HepG2 (cell line): ENCODE results near the gene SURF6. TPM values are rescaled to one million over a fixed set of nuclear protein-coding genes. Genes with fewer than 3 reads are reported as not detected.

Experiments
- ATAC-seq: fragments of 200-7000 bp; cut with Tn5 transposase; 3 replicates; pipeline ENCODE4 v1.9.1; 2020; ENCODE audit warnings: mild to moderate bottlenecking, moderate library complexity
- BruUV-seq: library from RNA; stranded (reverse); fragments of 400-500 nt; replicated peaks from 2 replicates; lab custom pipeline; 2021; lab: Mats Ljungman, UMichigan
- CTCF ChIA-PET: fragments of 300-600 bp; formaldehyde crosslinking; extraction: SDS; loops from one replicate; lab custom pipeline; 2021; ENCODE audit warnings: low total read pairs, inconsistent platforms, low intra/inter-chr PET ratio; lab: Yijun Ruan, JAX
- POLR2A ChIA-PET: fragments of 350-600 bp; sonication (Branson Sonifier 250); formaldehyde crosslinking; loops from one replicate; lab custom pipeline; 2020; ENCODE audit warnings: antibody characterized with exemption, inconsistent platforms; lab: Yijun Ruan, JAX
- DNase-seq: peaks from one replicate; pipeline ENCODE4 v3.0.0-alpha.2; 2015; ENCODE audit warnings: low spot score
- FAIRE-seq: peaks from 3 replicates; lab custom pipeline; 2011; peaks lifted over from hg19 to GRCh38; lab: Jason Lieb, UNC
- H2AFZ ChIP-seq: one replicate; pipeline ENCODE4 v1.6.1; 2011; ENCODE audit warnings: low read length, inconsistent platforms
- H3K27ac ChIP-seq: fragments of 300-600 bp; 3 replicates; pipeline ENCODE4 v1.8.0; 2011; ENCODE audit warnings: mixed run types, mild to moderate bottlenecking, mixed read lengths, low read length, inconsistent platforms; ENCODE audit not compliant: insufficient read depth; ENCODE audit errors: extremely low read length
- H3K27me3 ChIP-seq, 2 experiments: fragments of 200-600 bp in 1 of 2; 2 replicates in 1 of 2; 3 replicates in 1 of 2; pipeline versions ENCODE4 v1.6.0 to v1.8.0; 2011; ENCODE audit warnings: low read length in 2 of 2, mild to moderate bottlenecking in 2 of 2, moderate library complexity in 2 of 2, inconsistent platforms in 1 of 2; ENCODE audit not compliant: insufficient read depth in 2 of 2, control insufficient read depth in 1 of 2
- H3K36me3 ChIP-seq, 2 experiments: fragments of 200-600 bp in 1 of 2; replicated peaks in 1 of 2; 2 replicates in 1 of 2; 3 replicates in 1 of 2; pipeline versions ENCODE4 v1.5.1 to v1.8.0; 2011; ENCODE audit warnings: low read length in 2 of 2, inconsistent platforms in 1 of 2; ENCODE audit not compliant: insufficient read depth in 2 of 2, control insufficient read depth in 1 of 2
- H3K4me1 ChIP-seq: 2 replicates; pipeline ENCODE4 v1.5.1; 2012; ENCODE audit warnings: low read length, inconsistent platforms; ENCODE audit not compliant: insufficient read depth
- H3K4me2 ChIP-seq: 2 replicates; pipeline ENCODE4 v1.6.0; 2011; ENCODE audit warnings: low read depth, low read length, inconsistent platforms
- H3K4me3 ChIP-seq, 3 experiments: fragments of 200-600 bp in 1 of 3; sonication (generic), shearing (Covaris generic) in 1 of 3; replicated peaks in 1 of 3; 2 replicates each; pipeline ENCODE4 v1.5.1; 2011 to 2016; ENCODE audit warnings: low read length in 3 of 3, inconsistent platforms in 2 of 3, low read depth in 2 of 3, mild to moderate bottlenecking in 2 of 3, control low read depth in 1 of 3, mixed read lengths in 1 of 3; ENCODE audit not compliant: insufficient read depth in 1 of 3
- H3K79me2 ChIP-seq: one replicate; pipeline ENCODE4 v1.6.1; 2011; ENCODE audit warnings: low read length, inconsistent platforms; ENCODE audit not compliant: insufficient read depth
- H3K9ac ChIP-seq: 2 replicates; pipeline ENCODE4 v1.6.0; 2011; ENCODE audit warnings: mild to moderate bottlenecking, low read depth, low read length, inconsistent platforms; ENCODE audit not compliant: insufficient read depth
- H3K9me3 ChIP-seq: 2 replicates; pipeline ENCODE4 v1.5.1; 2012; ENCODE audit warnings: mild to moderate bottlenecking, low read length
- H4K20me1 ChIP-seq: 2 replicates; pipeline ENCODE4 v1.6.0; 2011; ENCODE audit warnings: inconsistent platforms, mild to moderate bottlenecking, low read length, moderate library complexity; ENCODE audit not compliant: insufficient read depth
- AKAP8 ChIP-seq: sonication (generic); formaldehyde crosslinking; IDR thresholded peaks from 2 replicates; pipeline ENCODE4 v1.5.1; 2020; ENCODE audit warnings: mild to moderate bottlenecking, missing genetic modification reagents
- HOXA3 ChIP-seq: sonication (generic); formaldehyde crosslinking; IDR thresholded peaks from 2 replicates; pipeline ENCODE4 v1.5.0; 2020; ENCODE audit warnings: missing genetic modification reagents
- KLF12 ChIP-seq: sonication (generic); formaldehyde crosslinking; IDR thresholded peaks from 2 replicates; pipeline ENCODE4 v1.4.0; 2020; ENCODE audit warnings: missing genetic modification reagents, borderline replicate concordance
- MXD4 ChIP-seq: IDR thresholded peaks from 2 replicates; pipeline ENCODE4 v1.6.1; 2016; ENCODE audit warnings: mild to moderate bottlenecking, missing biosample characterization, missing genetic modification reagents
- PHF8 ChIP-seq: sonication (generic); formaldehyde crosslinking; IDR thresholded peaks from 2 replicates; pipeline ENCODE4 v1.5.0; 2020; ENCODE audit warnings: missing genetic modification reagents
- POGZ ChIP-seq: sonication (generic); formaldehyde crosslinking; IDR thresholded peaks from 2 replicates; pipeline ENCODE4 v1.4.0; 2020; ENCODE audit warnings: mild to moderate bottlenecking, missing genetic modification reagents
- RAD21 ChIP-seq: fragments of 450-650 bp; formaldehyde crosslinking; IDR thresholded peaks from 2 replicates; pipeline ENCODE4 v1.5.0; 2020; ENCODE audit warnings: mild to moderate bottlenecking
- RBM22 ChIP-seq: fragments of 200-400 bp; formaldehyde crosslinking; optimal IDR thresholded peaks from 2 replicates; pipeline ENCODE3; 2017; ENCODE audit warnings: mild to moderate bottlenecking, low read length, moderate library complexity
- TEAD3 ChIP-seq: optimal IDR thresholded peaks from 2 replicates; pipeline ENCODE3; 2016; ENCODE audit warnings: borderline replicate concordance
- ZNF263 ChIP-seq: sonication (generic); formaldehyde crosslinking; IDR thresholded peaks from 2 replicates; pipeline ENCODE4 v1.4.0; 2020; ENCODE audit warnings: missing genetic modification reagents
- WGBS: methylation state at CpG from one replicate; pipeline ENCODE4 v1.1.6; 2017; ENCODE audit warnings: low lambda C conversion rate; 5-methylcytosine and 5-hydroxymethylcytosine counted together
- in situ Hi-C: cut with HindIII; loops from 2 replicates; pipeline ENCODE4 v1.10.0; 2017; ENCODE audit warnings: low pct_unique_long_range_greater_than_20kb; ENCODE audit not compliant: extremely low pct_ligation_motif_present
- intact Hi-C: fragments of 100-400 bp; cut with micrococcal nuclease; formaldehyde crosslinking; loops from one replicate; pipeline ENCODE4 v1.10.0; 2022; ENCODE audit not compliant: unreplicated experiment
- polyA plus RNA-seq, 8 experiments: library from polyadenylated mRNA; depleted of rRNA in 3 of 8; stranded (reverse) in 7 of 8; unstranded in 1 of 8; fragments of >200 nt; fragmentation: Illumina TruSeq in 4 of 8; extraction: Trizol in 4 of 8; gene quantifications; 2 replicates each; pipeline versions ENCODE4 v1.2.1 to v1.2.3, GENCODE V29; 2011 to 2016; ENCODE audit warnings: low read depth in 4 of 8, missing spikeins in 1 of 8, mixed read lengths in 1 of 8; ENCODE audit not compliant: insufficient read depth in 1 of 8
- total RNA-seq, 5 experiments: library from RNA; depleted of rRNA; stranded (reverse); fragments of >200 nt; fragmentation: Illumina TruSeq; extraction: Trizol; gene quantifications; 2 replicates each; pipeline ENCODE4 v1.2.3, GENCODE V29; 2016; ENCODE audit warnings: low read depth in 1 of 5
- TF ChIP-seq, protein P1 (sequence below): sonication (generic); formaldehyde crosslinking; IDR thresholded peaks from 2 replicates; pipeline ENCODE4 v1.9.0; 2021; ENCODE audit warnings: missing genetic modification reagents, mild to moderate bottlenecking, borderline replicate concordance
- TF ChIP-seq, protein P2 (sequence below), 2 experiments: fragments of 450-650 bp in 1 of 2; sonication (generic) in 1 of 2; formaldehyde crosslinking; IDR thresholded peaks; 2 replicates each; pipeline versions ENCODE4 v1.5.0 to v1.8.0; 2020 to 2022; ENCODE audit warnings: mild to moderate bottlenecking in 1 of 2, missing genetic modification reagents in 1 of 2
- TF ChIP-seq, protein P3 (sequence below): sonication (generic); formaldehyde crosslinking; IDR thresholded peaks from 2 replicates; pipeline ENCODE4 v1.5.0; 2020; ENCODE audit warnings: mild to moderate bottlenecking, missing genetic modification reagents, borderline replicate concordance
- TF ChIP-seq, protein P4 (sequence below): sonication (generic); formaldehyde crosslinking; IDR thresholded peaks from 2 replicates; pipeline ENCODE4 v1.9.0; 2022; ENCODE audit warnings: missing genetic modification reagents, mild to moderate bottlenecking, borderline replicate concordance

The SURF6 gene
- total and polyA plus RNA-seq, 2 of the 13 experiments (the other 11 are each of a cell fraction or from before 2014, with no cell fraction given), result 5.9 to 14.7 TPM

DNA sequence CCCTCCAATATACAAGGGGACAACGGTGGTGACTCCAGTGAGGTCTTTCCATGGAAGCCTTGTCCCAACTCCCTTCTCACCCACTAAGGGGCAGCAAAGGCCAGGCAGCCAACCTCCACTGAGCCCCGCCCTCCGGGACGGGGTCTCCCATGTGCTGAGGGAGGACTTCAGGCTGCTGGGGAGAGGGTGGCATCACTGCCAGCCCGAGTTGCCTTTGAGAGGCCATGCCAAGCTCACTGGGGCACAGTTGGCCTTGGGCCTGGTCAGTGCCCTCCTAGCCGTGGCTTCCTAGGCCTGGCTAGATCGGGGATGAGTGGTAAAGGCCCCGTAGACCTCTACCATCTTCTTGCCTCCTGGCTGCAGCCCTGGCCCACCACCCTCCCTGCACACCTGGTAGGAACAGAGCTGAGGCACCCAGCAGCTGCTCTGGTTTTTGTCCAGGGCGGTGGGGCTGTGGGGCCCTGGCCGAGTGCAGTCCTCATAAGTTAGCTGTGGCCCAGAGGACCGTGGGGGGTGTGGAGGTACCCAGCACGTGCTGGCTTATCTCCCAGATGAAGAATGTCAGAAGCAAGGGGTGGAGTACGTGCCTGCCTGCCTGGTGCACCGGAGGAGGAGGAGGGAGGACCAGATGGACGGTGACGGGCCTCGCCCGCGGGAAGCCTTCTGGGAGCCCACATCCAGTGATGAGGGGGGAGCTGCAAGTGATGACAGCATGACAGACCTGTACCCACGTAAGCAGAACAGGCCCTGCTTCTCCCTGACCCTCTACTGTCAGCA is 23.6 kb upstream of the SURF6 start:
- 95% methylated on average over 11 of the region's 20 CpGs for WGBS
- H3K9me3 ChIP-seq, result no peaks in the 10 kb centered on the region
- ATAC-seq (peak; percentile 40), FAIRE-seq (no peak), DNase-seq (peak; percentile 49)
- H3K79me2 ChIP-seq, result peaks cover 15% of the 10 kb centered on the region
- H4K20me1 ChIP-seq, result peaks cover 34% of the 10 kb centered on the region; the same call in 1 of the 2 replicates
- no peak overlapping the region for H3K4me3 ChIP-seq
- H2AFZ ChIP-seq, result no peak overlapping the region
- BruUV-seq, result no TSS peak
- H3K27me3 ChIP-seq, result no peaks in the 10 kb centered on the region; a peak in 1 of 5 replicates
- in situ Hi-C loops, result loop anchor here (5.0 kb wide), 2 partner anchors 48 to 128 kb away; no protein-coding TSS in a partner anchor
- no peak overlapping the region for H3K4me2 ChIP-seq
- H3K36me3 ChIP-seq, result peaks cover 15 to 57% of the 10 kb centered on the region in 2 experiments; a peak in 4 of 5 replicates
- peaks cover 60% of the 10 kb centered on the region for H3K4me1 ChIP-seq
- H3K27ac ChIP-seq, result peak overlapping the region; percentile 50
- intact Hi-C loops, result loop anchor here (1.0 to 5.0 kb wide), 3 partner anchors 38 to 128 kb away; no protein-coding TSS in a partner anchor
- CTCF ChIA-PET, result interaction anchor here (1.1 to 1.9 kb wide), 4 partner anchors 44 to 126 kb away, joined by 3 to 6 read pairs (median 4); partner anchors contain the start of gene ADAMTS13
- no peak overlapping the region for H3K9ac ChIP-seq
- POLR2A ChIA-PET, result interaction anchor here (0.9 to 2.2 kb wide), 5 partner anchors 11 to 13 kb away, joined by 3 to 6 read pairs (median 4); partner anchors contain the start of genes MED22 and RPL7A
- 0 out of 2 replicates have a peak, but pooled peaks have one; percentile 15 for TF ChIP-seq HOXA3 (CRISPR knock-in tag)
- 0 out of 2 replicates have a peak, but pooled peaks have one; percentile 17 for TF ChIP-seq MXD4 (CRISPR knock-in tag)
- TF ChIP-seq RBM22, result peak; percentile 51
- peak; percentile 73; the same call in 1 of the 2 replicates for TF ChIP-seq AKAP8 (CRISPR knock-in tag)
- peak; percentile 73; the same call in 1 of the 2 replicates for TF ChIP-seq ZNF263
- TF ChIP-seq PHF8 (CRISPR knock-in tag), result peak; percentile 7; the same call in 1 of the 2 replicates
- TF ChIP-seq, protein P1, sequence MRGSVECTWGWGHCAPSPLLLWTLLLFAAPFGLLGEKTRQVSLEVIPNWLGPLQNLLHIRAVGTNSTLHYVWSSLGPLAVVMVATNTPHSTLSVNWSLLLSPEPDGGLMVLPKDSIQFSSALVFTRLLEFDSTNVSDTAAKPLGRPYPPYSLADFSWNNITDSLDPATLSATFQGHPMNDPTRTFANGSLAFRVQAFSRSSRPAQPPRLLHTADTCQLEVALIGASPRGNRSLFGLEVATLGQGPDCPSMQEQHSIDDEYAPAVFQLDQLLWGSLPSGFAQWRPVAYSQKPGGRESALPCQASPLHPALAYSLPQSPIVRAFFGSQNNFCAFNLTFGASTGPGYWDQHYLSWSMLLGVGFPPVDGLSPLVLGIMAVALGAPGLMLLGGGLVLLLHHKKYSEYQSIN (CRISPR knock-in tag), result no peak
- TF ChIP-seq, protein P2, sequence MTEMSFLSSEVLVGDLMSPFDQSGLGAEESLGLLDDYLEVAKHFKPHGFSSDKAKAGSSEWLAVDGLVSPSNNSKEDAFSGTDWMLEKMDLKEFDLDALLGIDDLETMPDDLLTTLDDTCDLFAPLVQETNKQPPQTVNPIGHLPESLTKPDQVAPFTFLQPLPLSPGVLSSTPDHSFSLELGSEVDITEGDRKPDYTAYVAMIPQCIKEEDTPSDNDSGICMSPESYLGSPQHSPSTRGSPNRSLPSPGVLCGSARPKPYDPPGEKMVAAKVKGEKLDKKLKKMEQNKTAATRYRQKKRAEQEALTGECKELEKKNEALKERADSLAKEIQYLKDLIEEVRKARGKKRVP (CRISPR knock-in tag; IDR thresholded peaks at IDR 0.05), result no peak
- TF ChIP-seq, protein P3, sequence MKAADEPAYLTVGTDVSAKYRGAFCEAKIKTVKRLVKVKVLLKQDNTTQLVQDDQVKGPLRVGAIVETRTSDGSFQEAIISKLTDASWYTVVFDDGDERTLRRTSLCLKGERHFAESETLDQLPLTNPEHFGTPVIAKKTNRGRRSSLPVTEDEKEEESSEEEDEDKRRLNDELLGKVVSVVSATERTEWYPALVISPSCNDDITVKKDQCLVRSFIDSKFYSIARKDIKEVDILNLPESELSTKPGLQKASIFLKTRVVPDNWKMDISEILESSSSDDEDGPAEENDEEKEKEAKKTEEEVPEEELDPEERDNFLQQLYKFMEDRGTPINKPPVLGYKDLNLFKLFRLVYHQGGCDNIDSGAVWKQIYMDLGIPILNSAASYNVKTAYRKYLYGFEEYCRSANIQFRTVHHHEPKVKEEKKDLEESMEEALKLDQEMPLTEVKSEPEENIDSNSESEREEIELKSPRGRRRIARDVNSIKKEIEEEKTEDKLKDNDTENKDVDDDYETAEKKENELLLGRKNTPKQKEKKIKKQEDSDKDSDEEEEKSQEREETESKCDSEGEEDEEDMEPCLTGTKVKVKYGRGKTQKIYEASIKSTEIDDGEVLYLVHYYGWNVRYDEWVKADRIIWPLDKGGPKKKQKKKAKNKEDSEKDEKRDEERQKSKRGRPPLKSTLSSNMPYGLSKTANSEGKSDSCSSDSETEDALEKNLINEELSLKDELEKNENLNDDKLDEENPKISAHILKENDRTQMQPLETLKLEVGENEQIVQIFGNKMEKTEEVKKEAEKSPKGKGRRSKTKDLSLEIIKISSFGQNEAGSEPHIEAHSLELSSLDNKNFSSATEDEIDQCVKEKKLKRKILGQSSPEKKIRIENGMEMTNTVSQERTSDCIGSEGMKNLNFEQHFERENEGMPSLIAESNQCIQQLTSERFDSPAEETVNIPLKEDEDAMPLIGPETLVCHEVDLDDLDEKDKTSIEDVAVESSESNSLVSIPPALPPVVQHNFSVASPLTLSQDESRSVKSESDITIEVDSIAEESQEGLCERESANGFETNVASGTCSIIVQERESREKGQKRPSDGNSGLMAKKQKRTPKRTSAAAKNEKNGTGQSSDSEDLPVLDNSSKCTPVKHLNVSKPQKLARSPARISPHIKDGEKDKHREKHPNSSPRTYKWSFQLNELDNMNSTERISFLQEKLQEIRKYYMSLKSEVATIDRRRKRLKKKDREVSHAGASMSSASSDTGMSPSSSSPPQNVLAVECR (CRISPR knock-in tag), result peak; percentile 45
- peak; percentile 15 for TF ChIP-seq TEAD3 (CRISPR knock-in tag)
- TF ChIP-seq, protein P4, sequence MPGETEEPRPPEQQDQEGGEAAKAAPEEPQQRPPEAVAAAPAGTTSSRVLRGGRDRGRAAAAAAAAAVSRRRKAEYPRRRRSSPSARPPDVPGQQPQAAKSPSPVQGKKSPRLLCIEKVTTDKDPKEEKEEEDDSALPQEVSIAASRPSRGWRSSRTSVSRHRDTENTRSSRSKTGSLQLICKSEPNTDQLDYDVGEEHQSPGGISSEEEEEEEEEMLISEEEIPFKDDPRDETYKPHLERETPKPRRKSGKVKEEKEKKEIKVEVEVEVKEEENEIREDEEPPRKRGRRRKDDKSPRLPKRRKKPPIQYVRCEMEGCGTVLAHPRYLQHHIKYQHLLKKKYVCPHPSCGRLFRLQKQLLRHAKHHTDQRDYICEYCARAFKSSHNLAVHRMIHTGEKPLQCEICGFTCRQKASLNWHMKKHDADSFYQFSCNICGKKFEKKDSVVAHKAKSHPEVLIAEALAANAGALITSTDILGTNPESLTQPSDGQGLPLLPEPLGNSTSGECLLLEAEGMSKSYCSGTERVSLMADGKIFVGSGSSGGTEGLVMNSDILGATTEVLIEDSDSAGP (CRISPR knock-in tag), result peak; percentile 68; the same call in 1 of the 2 replicates
- TF ChIP-seq KLF12 (CRISPR knock-in tag), result peak; percentile 97; the same call in 1 of the 2 replicates
- peak; percentile 79 for TF ChIP-seq RAD21 (CRISPR knock-in tag)
- no peak for TF ChIP-seq POGZ (CRISPR knock-in tag)
